Panc1 (cell line): Measurements from ENCODE around the gene CA10. TPM values are rescaled to one million over a fixed set of nuclear protein-coding genes. Genes with fewer than 3 reads are reported as not detected.

ENCODE experiments used
- ATAC-seq: fragments of 200-7000 bp; cut with Tn5 transposase; 2 replicates; pipeline ENCODE4 v1.9.1; 2020; ENCODE audit warnings: mild to moderate bottlenecking, moderate library complexity
- BruUV-seq: library from RNA; stranded (reverse); fragments of 400-500 nt; replicated peaks from 2 replicates; lab custom pipeline; 2021; lab: Mats Ljungman, UMichigan
- CTCF ChIA-PET: fragments of 300-600 bp; sonication (Branson Sonifier 250); formaldehyde crosslinking; loops from one replicate; lab custom pipeline; 2022; ENCODE audit warnings: antibody characterized with exemption; lab: Charles Lee
- POLR2A ChIA-PET: fragments of 300-600 bp; sonication (Branson Sonifier 250); formaldehyde crosslinking; loops from one replicate; lab custom pipeline; 2022; ENCODE audit warnings: antibody characterized with exemption; lab: Charles Lee
- DNase-seq: peaks from one replicate; pipeline ENCODE4 v3.0.0-alpha.2; 2010; ENCODE audit warnings: low read depth, low spot score
- H3K27ac ChIP-seq: 2 replicates; pipeline ENCODE4 v1.5.1; 2011; ENCODE audit warnings: mild to moderate bottlenecking, low read length, inconsistent platforms
- H3K27me3 ChIP-seq: fragments of 200-500 bp; sonication (Bioruptor generic); 2 replicates; pipeline ENCODE4 v1.6.0; 2014; ENCODE audit warnings: low read length, inconsistent platforms; ENCODE audit not compliant: control insufficient read depth, insufficient read depth
- H3K36me3 ChIP-seq: fragments of 200-500 bp; sonication (Bioruptor generic); 2 replicates; pipeline ENCODE4 v1.5.1; 2014; ENCODE audit warnings: inconsistent platforms, mild to moderate bottlenecking, low read length, moderate library complexity; ENCODE audit not compliant: control insufficient read depth, insufficient read depth
- H3K4me1 ChIP-seq: 2 replicates; pipeline ENCODE4 v1.5.1; 2011; ENCODE audit warnings: inconsistent platforms, mild to moderate bottlenecking, low read length, moderate library complexity; ENCODE audit not compliant: control insufficient read depth, insufficient read depth
- H3K4me3 ChIP-seq, 2 experiments: 2 replicates each; pipeline ENCODE4 v1.5.1; 2011 to 2012; ENCODE audit warnings: low read depth in 2 of 2, low read length in 2 of 2, mild to moderate bottlenecking in 2 of 2, inconsistent platforms in 1 of 2, moderate library complexity in 1 of 2
- H3K9me3 ChIP-seq: fragments of 200-500 bp; sonication (Bioruptor generic); 2 replicates; pipeline ENCODE4 v1.5.1; 2014; ENCODE audit warnings: low read depth, mild to moderate bottlenecking, inconsistent platforms, low read length, moderate library complexity; ENCODE audit not compliant: control insufficient read depth, insufficient read depth
- POLR2AphosphoS5 ChIP-seq: IDR thresholded peaks from 2 replicates; pipeline ENCODE4 v1.6.1; 2012; ENCODE audit warnings: mild to moderate bottlenecking, low read depth, low read length, moderate library complexity
- SIN3A ChIP-seq: IDR thresholded peaks from 2 replicates; pipeline ENCODE4 v1.6.1; 2012; ENCODE audit warnings: low read depth, mild to moderate bottlenecking, low read length, moderate library complexity, borderline replicate concordance; ENCODE audit not compliant: insufficient read depth
- TCF7L2 ChIP-seq: IDR thresholded peaks from 2 replicates; pipeline ENCODE4 v1.6.1; 2011; ENCODE audit warnings: mild to moderate bottlenecking, low read depth, low read length, inconsistent platforms
- in situ Hi-C: cut with HindIII; loops from 2 replicates; pipeline ENCODE4 v1.10.0; 2016; ENCODE audit warnings: low sequenced_read_pairs, low pct_unique_long_range_greater_than_20kb
- intact Hi-C: fragments of 100-400 bp; cut with micrococcal nuclease; formaldehyde crosslinking; loops from one replicate; pipeline ENCODE4 v1.10.0; 2022; ENCODE audit not compliant: unreplicated experiment
- total RNA-seq: library from RNA; stranded (reverse); gene quantifications from one replicate; pipeline ENCODE4 v1.2.1, GENCODE V29; 2021; ENCODE audit not compliant: unreplicated experiment
- TF ChIP-seq, protein P1 (sequence below): fragments of 450-650 bp; IDR thresholded peaks from 2 replicates; pipeline ENCODE4 v1.5.1; 2017; ENCODE audit warnings: mild to moderate bottlenecking
- TF ChIP-seq, protein P2 (sequence below), 2 experiments: IDR thresholded peaks; 2 replicates each; pipeline ENCODE4 v1.6.1; 2011 to 2012; ENCODE audit warnings: low read depth in 2 of 2, control low read depth in 1 of 2, low read length in 1 of 2, mild to moderate bottlenecking in 1 of 2, moderate library complexity in 1 of 2; ENCODE audit not compliant: insufficient read depth in 1 of 2

CA10 gene
- total RNA-seq, 1 experiment from 2014 or later: not detected

DNA sequence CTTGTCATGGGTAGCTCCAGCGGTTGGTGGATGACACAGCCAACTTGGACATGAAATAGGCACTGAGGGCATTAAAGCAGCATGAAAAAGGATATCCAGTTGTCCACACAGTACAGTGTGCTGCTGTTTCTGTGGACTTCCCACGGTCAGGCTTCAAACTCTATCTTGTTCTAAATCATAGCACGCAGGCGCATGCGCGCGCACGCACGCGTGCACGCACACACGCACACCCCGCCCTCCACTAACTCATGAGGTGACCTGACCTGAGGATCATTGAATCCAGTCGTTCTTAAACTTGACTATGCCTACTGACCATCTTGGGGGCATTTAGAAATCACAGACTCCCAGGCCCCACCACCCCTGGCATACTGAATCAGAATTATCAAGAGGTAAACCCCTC, 361.4 kb downstream of the CA10 start:
- intact Hi-C loops: no loop called here
- BruUV-seq: no TSS peak

DNA sequence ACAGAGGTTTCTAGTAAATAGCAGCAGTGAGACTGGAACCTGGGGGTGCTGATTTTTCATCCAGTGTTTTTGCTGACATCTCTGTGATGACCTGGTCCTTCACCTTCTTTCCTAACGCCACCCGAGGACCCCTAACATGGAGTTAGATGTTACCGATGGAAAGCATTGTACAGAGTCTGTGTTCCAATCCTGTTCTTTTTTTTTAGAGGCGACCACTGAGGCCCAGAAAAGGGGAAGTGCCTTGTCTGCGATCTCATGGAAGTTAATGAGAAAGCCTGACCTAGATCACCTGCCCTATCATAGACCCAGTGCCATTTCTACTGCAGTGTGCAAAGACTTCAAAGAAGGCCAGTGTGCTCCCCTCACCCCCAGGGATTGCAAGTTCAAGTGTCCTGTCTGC, 362.5 kb downstream of the CA10 start:
- ChIA-PET POLR2A (no interaction called here), CTCF (no interaction called here)
- no peaks in the 10 kb centered on the region for H3K4me1 ChIP-seq
- TF ChIP-seq, protein P1, sequence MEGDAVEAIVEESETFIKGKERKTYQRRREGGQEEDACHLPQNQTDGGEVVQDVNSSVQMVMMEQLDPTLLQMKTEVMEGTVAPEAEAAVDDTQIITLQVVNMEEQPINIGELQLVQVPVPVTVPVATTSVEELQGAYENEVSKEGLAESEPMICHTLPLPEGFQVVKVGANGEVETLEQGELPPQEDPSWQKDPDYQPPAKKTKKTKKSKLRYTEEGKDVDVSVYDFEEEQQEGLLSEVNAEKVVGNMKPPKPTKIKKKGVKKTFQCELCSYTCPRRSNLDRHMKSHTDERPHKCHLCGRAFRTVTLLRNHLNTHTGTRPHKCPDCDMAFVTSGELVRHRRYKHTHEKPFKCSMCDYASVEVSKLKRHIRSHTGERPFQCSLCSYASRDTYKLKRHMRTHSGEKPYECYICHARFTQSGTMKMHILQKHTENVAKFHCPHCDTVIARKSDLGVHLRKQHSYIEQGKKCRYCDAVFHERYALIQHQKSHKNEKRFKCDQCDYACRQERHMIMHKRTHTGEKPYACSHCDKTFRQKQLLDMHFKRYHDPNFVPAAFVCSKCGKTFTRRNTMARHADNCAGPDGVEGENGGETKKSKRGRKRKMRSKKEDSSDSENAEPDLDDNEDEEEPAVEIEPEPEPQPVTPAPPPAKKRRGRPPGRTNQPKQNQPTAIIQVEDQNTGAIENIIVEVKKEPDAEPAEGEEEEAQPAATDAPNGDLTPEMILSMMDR: no peak
- no peak for TF ChIP-seq SIN3A
- no peak for TF ChIP-seq TCF7L2
- TF ChIP-seq, protein P2, sequence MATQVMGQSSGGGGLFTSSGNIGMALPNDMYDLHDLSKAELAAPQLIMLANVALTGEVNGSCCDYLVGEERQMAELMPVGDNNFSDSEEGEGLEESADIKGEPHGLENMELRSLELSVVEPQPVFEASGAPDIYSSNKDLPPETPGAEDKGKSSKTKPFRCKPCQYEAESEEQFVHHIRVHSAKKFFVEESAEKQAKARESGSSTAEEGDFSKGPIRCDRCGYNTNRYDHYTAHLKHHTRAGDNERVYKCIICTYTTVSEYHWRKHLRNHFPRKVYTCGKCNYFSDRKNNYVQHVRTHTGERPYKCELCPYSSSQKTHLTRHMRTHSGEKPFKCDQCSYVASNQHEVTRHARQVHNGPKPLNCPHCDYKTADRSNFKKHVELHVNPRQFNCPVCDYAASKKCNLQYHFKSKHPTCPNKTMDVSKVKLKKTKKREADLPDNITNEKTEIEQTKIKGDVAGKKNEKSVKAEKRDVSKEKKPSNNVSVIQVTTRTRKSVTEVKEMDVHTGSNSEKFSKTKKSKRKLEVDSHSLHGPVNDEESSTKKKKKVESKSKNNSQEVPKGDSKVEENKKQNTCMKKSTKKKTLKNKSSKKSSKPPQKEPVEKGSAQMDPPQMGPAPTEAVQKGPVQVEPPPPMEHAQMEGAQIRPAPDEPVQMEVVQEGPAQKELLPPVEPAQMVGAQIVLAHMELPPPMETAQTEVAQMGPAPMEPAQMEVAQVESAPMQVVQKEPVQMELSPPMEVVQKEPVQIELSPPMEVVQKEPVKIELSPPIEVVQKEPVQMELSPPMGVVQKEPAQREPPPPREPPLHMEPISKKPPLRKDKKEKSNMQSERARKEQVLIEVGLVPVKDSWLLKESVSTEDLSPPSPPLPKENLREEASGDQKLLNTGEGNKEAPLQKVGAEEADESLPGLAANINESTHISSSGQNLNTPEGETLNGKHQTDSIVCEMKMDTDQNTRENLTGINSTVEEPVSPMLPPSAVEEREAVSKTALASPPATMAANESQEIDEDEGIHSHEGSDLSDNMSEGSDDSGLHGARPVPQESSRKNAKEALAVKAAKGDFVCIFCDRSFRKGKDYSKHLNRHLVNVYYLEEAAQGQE (IDR thresholded peaks at IDR 0.05; ENCODE audit: insufficient read depth in 1 of 2, low read depth in 2 of 2, low read length in 1 of 2): no peak
- TF ChIP-seq POLR2AphosphoS5: no peak
- H3K9me3 ChIP-seq: no peaks in the 10 kb centered on the region
- H3K27ac ChIP-seq: no peak overlapping the region
- no peaks in the 10 kb centered on the region for H3K27me3 ChIP-seq
- no peak for ATAC-seq
- no peak for DNase-seq
- in situ Hi-C loops (no loop called here), intact Hi-C loops (no loop called here)
- no peak overlapping the region for H3K4me3 ChIP-seq
- no TSS peak for BruUV-seq
- H3K36me3 ChIP-seq: no peaks in the 10 kb centered on the region

More for the DNA sequence above, 361.4 kb downstream of the CA10 start:
- in situ Hi-C loops: no loop called here
- no peak overlapping the region for H3K4me3 ChIP-seq
- no peaks in the 10 kb centered on the region for H3K4me1 ChIP-seq
- ChIA-PET CTCF (no interaction called here), POLR2A (no interaction called here)
- TF ChIP-seq, protein P2 (IDR thresholded peaks at IDR 0.05; ENCODE audit: insufficient read depth in 1 of 2, low read depth in 2 of 2, low read length in 1 of 2): no peak
- TF ChIP-seq TCF7L2 (no peak), SIN3A (no peak), POLR2AphosphoS5 (no peak)
- TF ChIP-seq, protein P1: no peak
- H3K27ac ChIP-seq: no peak overlapping the region
- DNase-seq (no peak), ATAC-seq (no peak)
- no peaks in the 10 kb centered on the region for H3K9me3 ChIP-seq
- H3K36me3 ChIP-seq: no peaks in the 10 kb centered on the region
- no peaks in the 10 kb centered on the region for H3K27me3 ChIP-seq
